ENCODE results near the gene C2CD2.

- TF ChIP-seq CTCF (IDR thresholded peaks at IDR 0.05) (no peak), POLR2A (IDR thresholded peaks at IDR 0.05) (no peak)
Measured at GRCh38 chr21:41970751-41971653, 17.2 kb upstream of the C2CD2 start.

All from right lobe of liver (tissue), 4 donors.